ENCODE data around the gene SENP6.
"Not testable (repeated sequence)": the region's sequence is repeated elsewhere in the genome, so short reads cannot be mapped to it uniquely, and the experiment has no call there.

The SENP6 gene

GRCh38 chr6:75601304-75602245, at the start of gene SENP6:
SENP6 (plus strand) TSS chr6:75601880; CDS start chr6:75602525, 645 bp downstream.
- in situ Hi-C loops (cut with MboI; ENCODE audit: low sequenced_read_pairs) = no loop called here

- in situ Hi-C loops (cut with MboI; ENCODE audit: low sequenced_read_pairs) = no loop called here
Observed at GRCh38 chr6:75556240-75556639, 45.4 kb upstream of the SENP6 start.

- in situ Hi-C loops (cut with MboI; ENCODE audit: low sequenced_read_pairs) = no loop called here
Observed at GRCh38 chr6:75557068-75557467, 44.6 kb upstream of the SENP6 start.

GRCh38 chr6:75563032-75563431, 38.6 kb upstream of the SENP6 start:
- in situ Hi-C loops (cut with MboI; ENCODE audit: low sequenced_read_pairs) = no loop called here

- in situ Hi-C loops (cut with MboI; ENCODE audit: low sequenced_read_pairs) = no loop called here
Observed at GRCh38 chr6:75566137-75566767, 35.4 kb upstream of the SENP6 start.

- in situ Hi-C loops (cut with MboI; ENCODE audit: low sequenced_read_pairs) = no loop called here
Observed at GRCh38 chr6:75568100-75568499, 33.6 kb upstream of the SENP6 start.

GRCh38 chr6:75568965-75569364, 32.7 kb upstream of the SENP6 start:
- in situ Hi-C loops (cut with MboI; ENCODE audit: low sequenced_read_pairs) = no loop called here

- in situ Hi-C loops (cut with MboI; ENCODE audit: low sequenced_read_pairs) = not testable (repeated sequence)
Observed at GRCh38 chr6:75570671-75571070, 31.0 kb upstream of the SENP6 start.

GRCh38 chr6:75572072-75572471, 29.6 kb upstream of the SENP6 start:
- in situ Hi-C loops (cut with MboI; ENCODE audit: low sequenced_read_pairs) = no loop called here

- in situ Hi-C loops (cut with MboI; ENCODE audit: low sequenced_read_pairs) = no loop called here
Observed at GRCh38 chr6:75579951-75580350, 21.7 kb upstream of the SENP6 start.

- in situ Hi-C loops (cut with MboI; ENCODE audit: low sequenced_read_pairs) = no loop called here
Observed at GRCh38 chr6:75581231-75581630, 20.4 kb upstream of the SENP6 start.

- in situ Hi-C loops (cut with MboI; ENCODE audit: low sequenced_read_pairs) = not testable (repeated sequence)
Observed at GRCh38 chr6:75584552-75584951, 17.1 kb upstream of the SENP6 start.

- in situ Hi-C loops (cut with MboI; ENCODE audit: low sequenced_read_pairs) = no loop called here
Observed at GRCh38 chr6:75588948-75589347, 12.7 kb upstream of the SENP6 start.

- in situ Hi-C loops (cut with MboI; ENCODE audit: low sequenced_read_pairs) = no loop called here
Observed at GRCh38 chr6:75590370-75590769, 11.3 kb upstream of the SENP6 start.

GRCh38 chr6:75596380-75596779, 5.3 kb upstream of the SENP6 start:
- in situ Hi-C loops (cut with MboI; ENCODE audit: low sequenced_read_pairs) = not testable (repeated sequence)

- in situ Hi-C loops (cut with MboI; ENCODE audit: low sequenced_read_pairs) = no loop called here
Observed at GRCh38 chr6:75600768-75601167, 912 bp upstream of the SENP6 start.

GRCh38 chr6:75602246-75603105, 796 bp downstream of the SENP6 start:
- in situ Hi-C loops (cut with MboI; ENCODE audit: low sequenced_read_pairs) = no loop called here

GRCh38 chr6:75603106-75603420, 1.4 kb downstream of the SENP6 start:
- in situ Hi-C loops (cut with MboI; ENCODE audit: low sequenced_read_pairs) = no loop called here

GRCh38 chr6:75604294-75604693, 2.6 kb downstream of the SENP6 start:
- in situ Hi-C loops (cut with MboI; ENCODE audit: low sequenced_read_pairs) = no loop called here

GRCh38 chr6:75605635-75606034, 4.0 kb downstream of the SENP6 start:
- in situ Hi-C loops (cut with MboI; ENCODE audit: low sequenced_read_pairs) = no loop called here

- in situ Hi-C loops (cut with MboI; ENCODE audit: low sequenced_read_pairs) = no loop called here
Observed at GRCh38 chr6:75608304-75608703, 6.6 kb downstream of the SENP6 start.

Measured in HL-60/S4 (cell line).